ENCODE data around the gene STXBP4. TPM values are rescaled to one million over a fixed set of nuclear protein-coding genes. Genes with fewer than 3 reads are reported as not detected.

The STXBP4 gene
- total RNA-seq, 1 experiment from 2014 or later = 16.5 TPM

DNA sequence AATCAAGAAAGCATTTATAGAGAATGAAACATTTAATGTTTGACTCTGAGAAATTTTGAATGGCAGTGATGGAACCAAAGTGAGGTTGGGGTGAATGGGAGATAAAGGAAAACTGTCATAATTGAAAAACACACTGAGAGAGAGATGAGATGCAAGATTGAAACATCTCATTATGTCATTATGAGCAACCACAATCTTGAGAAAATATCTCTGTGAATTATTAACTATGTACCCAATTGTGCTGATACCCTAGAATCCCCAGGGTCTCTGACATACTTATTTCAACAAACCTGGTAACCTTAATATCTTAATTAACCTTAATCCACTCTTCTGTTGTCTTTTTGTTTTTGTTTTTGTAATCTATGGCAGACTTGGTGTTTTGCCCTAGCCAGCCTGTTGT lies 152.7 kb downstream of the STXBP4 start:
- Histone ChIP-seq H4K20me1 (ENCODE audit: control insufficient read depth, insufficient read depth, insufficient read length) (no peaks in the 10 kb centered on the region), H3K9ac (ENCODE audit: extremely low read depth, insufficient read length, low read length) (no peak overlapping the region), H2BK12ac (ENCODE audit: insufficient read length, low read depth, low read length) (no peak overlapping the region), H3K27me3 (ENCODE audit: insufficient read depth, low read length) (no peaks in the 10 kb centered on the region), H3K23ac (ENCODE audit: insufficient read length, low read depth, low read length) (no peak overlapping the region), H3K79me1 (ENCODE audit: insufficient read depth, low read depth, low read length, poor library complexity, severe bottlenecking) (no peaks in the 10 kb centered on the region), H3K9me3 (ENCODE audit: control insufficient read depth, low read depth, low read length) (no peaks in the 10 kb centered on the region), H3K4me1 (ENCODE audit: insufficient read depth, low read length) (no peaks in the 10 kb centered on the region), H3K4me2 (ENCODE audit: insufficient read depth, insufficient read length, low read length) (no peak overlapping the region), H4K8ac (replicated peaks; ENCODE audit: insufficient read length, low read depth, low read length) (no peak overlapping the region), H2AK5ac (ENCODE audit: insufficient read length, low read length) (no peak overlapping the region), H3K14ac (ENCODE audit: insufficient read depth, low read length) (no peak overlapping the region), H4K5ac (ENCODE audit: insufficient read length, low read depth, low read length) (no peak overlapping the region), H2AFZ (ENCODE audit: low read length) (no peak overlapping the region), H3K18ac (ENCODE audit: insufficient read length, low read depth, low read length) (no peak overlapping the region), H2BK15ac (ENCODE audit: low read depth, low read length) (no peak overlapping the region), H2BK5ac (ENCODE audit: insufficient read length, low read length) (no peak overlapping the region), H3T11ph (ENCODE audit: low read length) (no peak overlapping the region), H2BK120ac (ENCODE audit: low read depth, low read length, poor library complexity, severe bottlenecking) (no peak overlapping the region), H3K79me2 (ENCODE audit: insufficient read depth, low read length) (no peaks in the 10 kb centered on the region), H3K56ac (ENCODE audit: insufficient read length, low read depth, low read length) (no peak overlapping the region), H3K4ac (ENCODE audit: low read depth, low read length) (no peak overlapping the region), H4K91ac (ENCODE audit: insufficient read length, low read depth, low read length) (no peak overlapping the region), H2BK20ac (ENCODE audit: low read depth, low read length, poor library complexity, severe bottlenecking) (no peak overlapping the region), H3K23me2 (ENCODE audit: insufficient read length, low read depth, low read length, poor library complexity, severe bottlenecking) (no peaks in the 10 kb centered on the region), H3K27ac (ENCODE audit: insufficient read length, low read depth, low read length) (no peak overlapping the region)
- no peak for DNase-seq
- H3K4me3 Mint-ChIP-seq = no peak overlapping the region
- no peaks in the 10 kb centered on the region for H3K27me3 Mint-ChIP-seq (ENCODE audit: low read depth)
- no peaks in the 10 kb centered on the region for H3K36me3 Mint-ChIP-seq (ENCODE audit: insufficient read depth in 1 of 3, low read depth in 3 of 3)
- no peaks in the 10 kb centered on the region for H3K9me3 Mint-ChIP-seq
- no peak overlapping the region for H3K27ac Mint-ChIP-seq
- TF ChIP-seq, protein P1, sequence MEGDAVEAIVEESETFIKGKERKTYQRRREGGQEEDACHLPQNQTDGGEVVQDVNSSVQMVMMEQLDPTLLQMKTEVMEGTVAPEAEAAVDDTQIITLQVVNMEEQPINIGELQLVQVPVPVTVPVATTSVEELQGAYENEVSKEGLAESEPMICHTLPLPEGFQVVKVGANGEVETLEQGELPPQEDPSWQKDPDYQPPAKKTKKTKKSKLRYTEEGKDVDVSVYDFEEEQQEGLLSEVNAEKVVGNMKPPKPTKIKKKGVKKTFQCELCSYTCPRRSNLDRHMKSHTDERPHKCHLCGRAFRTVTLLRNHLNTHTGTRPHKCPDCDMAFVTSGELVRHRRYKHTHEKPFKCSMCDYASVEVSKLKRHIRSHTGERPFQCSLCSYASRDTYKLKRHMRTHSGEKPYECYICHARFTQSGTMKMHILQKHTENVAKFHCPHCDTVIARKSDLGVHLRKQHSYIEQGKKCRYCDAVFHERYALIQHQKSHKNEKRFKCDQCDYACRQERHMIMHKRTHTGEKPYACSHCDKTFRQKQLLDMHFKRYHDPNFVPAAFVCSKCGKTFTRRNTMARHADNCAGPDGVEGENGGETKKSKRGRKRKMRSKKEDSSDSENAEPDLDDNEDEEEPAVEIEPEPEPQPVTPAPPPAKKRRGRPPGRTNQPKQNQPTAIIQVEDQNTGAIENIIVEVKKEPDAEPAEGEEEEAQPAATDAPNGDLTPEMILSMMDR (conservative IDR thresholded peaks at IDR 0.05) = no peak
- H3K4me1 Mint-ChIP-seq = no peaks in the 10 kb centered on the region

Measured in H9 (cell line).